Testis (tissue), 2 donors: Measurements from ENCODE around the gene GID8.

Experiments used
- POLR2A ChIP-seq: fragments of 450-650 bp; IDR thresholded peaks from one replicate; pipeline ENCODE4 v1.6.1; 2017; ENCODE audit warnings: antibody characterized with exemption, mild to moderate bottlenecking, moderate library complexity
- TF ChIP-seq, protein P1 (sequence below), 3 experiments: fragments of 450-650 bp in 2 of 3; fragments of 200-600 bp in 1 of 3; sonication (generic) in 1 of 3; IDR thresholded peaks; one replicate each; pipeline ENCODE4 v1.5.1; 2016 to 2019; ENCODE audit warnings: antibody characterized with exemption in 3 of 3, mild to moderate bottlenecking in 2 of 3, moderate library complexity in 1 of 3

DNA sequence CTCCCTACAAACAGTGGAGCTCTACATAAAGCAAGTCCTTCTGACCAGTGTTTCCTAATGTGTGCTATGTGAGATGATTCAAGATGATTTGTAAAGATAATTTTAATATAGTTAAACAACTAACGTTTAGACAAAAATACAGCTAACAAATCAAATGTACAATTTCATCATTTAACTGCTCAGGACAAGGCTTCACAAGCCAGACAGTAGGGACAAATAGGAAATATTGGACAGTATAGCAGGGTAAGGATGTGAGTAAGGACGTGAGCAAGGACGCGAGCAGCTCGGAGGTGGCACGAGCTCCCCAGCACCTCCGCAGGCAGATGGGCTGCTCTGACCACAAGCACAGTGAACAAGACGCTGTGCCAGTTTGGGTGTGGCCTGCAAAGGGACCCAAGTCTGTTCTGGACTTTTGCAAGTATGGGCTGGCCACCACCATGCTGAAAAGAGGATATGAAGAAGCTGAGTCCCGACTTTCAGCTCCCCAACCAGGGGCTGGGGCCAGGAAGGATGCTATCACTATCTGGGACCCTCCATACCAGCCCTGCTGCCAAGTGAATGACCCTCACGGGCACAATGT, 26.2 kb upstream of the GID8 start:
- TF ChIP-seq, protein P1, sequence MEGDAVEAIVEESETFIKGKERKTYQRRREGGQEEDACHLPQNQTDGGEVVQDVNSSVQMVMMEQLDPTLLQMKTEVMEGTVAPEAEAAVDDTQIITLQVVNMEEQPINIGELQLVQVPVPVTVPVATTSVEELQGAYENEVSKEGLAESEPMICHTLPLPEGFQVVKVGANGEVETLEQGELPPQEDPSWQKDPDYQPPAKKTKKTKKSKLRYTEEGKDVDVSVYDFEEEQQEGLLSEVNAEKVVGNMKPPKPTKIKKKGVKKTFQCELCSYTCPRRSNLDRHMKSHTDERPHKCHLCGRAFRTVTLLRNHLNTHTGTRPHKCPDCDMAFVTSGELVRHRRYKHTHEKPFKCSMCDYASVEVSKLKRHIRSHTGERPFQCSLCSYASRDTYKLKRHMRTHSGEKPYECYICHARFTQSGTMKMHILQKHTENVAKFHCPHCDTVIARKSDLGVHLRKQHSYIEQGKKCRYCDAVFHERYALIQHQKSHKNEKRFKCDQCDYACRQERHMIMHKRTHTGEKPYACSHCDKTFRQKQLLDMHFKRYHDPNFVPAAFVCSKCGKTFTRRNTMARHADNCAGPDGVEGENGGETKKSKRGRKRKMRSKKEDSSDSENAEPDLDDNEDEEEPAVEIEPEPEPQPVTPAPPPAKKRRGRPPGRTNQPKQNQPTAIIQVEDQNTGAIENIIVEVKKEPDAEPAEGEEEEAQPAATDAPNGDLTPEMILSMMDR (IDR thresholded peaks at IDR 0.05), result no peak
- no peak for TF ChIP-seq POLR2A
